KMS-11 (cell line): Measurements from ENCODE around the gene ATG13.

Source experiments
- H2AFZ ChIP-seq: fragments of 200-600 bp; sonication (generic); 2 replicates; pipeline ENCODE4 v1.6.1; 2016; ENCODE audit warnings: antibody characterized with exemption, mixed run types, low read depth
- H3K27ac ChIP-seq: fragments of 200-600 bp; sonication (generic); 2 replicates; pipeline ENCODE4 v1.6.1; 2016; ENCODE audit warnings: mild to moderate bottlenecking, mixed run types
- H3K27me3 ChIP-seq: fragments of 200-600 bp; sonication (generic); 2 replicates; pipeline ENCODE4 v1.6.1; 2017; ENCODE audit warnings: mild to moderate bottlenecking, low read depth, mixed run types, moderate library complexity; ENCODE audit not compliant: insufficient read depth
- H3K36me3 ChIP-seq: fragments of 200-600 bp; sonication (generic); 2 replicates; pipeline ENCODE4 v1.6.1; 2017; ENCODE audit warnings: mild to moderate bottlenecking, mixed run types; ENCODE audit not compliant: insufficient read depth
- H3K4me1 ChIP-seq: fragments of 200-600 bp; sonication (generic); 2 replicates; pipeline ENCODE4 v1.6.1; 2016; ENCODE audit warnings: mild to moderate bottlenecking, low read depth, mixed run types; ENCODE audit not compliant: poor library complexity, severe bottlenecking
- H3K4me2 ChIP-seq: fragments of 200-600 bp; sonication (generic); 2 replicates; pipeline ENCODE4 v1.7.0; 2016; ENCODE audit warnings: mild to moderate bottlenecking, mixed run types
- H3K4me3 ChIP-seq: fragments of 200-600 bp; sonication (generic); IDR thresholded peaks from 2 replicates; pipeline ENCODE4 v1.6.1; 2017; ENCODE audit warnings: low read depth, low read length, mixed read lengths; ENCODE audit not compliant: insufficient read depth
- H3K79me2 ChIP-seq: fragments of 200-600 bp; sonication (generic); 2 replicates; pipeline ENCODE4 v1.6.1; 2016; ENCODE audit warnings: low read depth, mixed run types; ENCODE audit not compliant: insufficient read depth
- H3K9ac ChIP-seq: fragments of 200-600 bp; sonication (generic); 2 replicates; pipeline ENCODE4 v1.6.1; 2016; ENCODE audit warnings: mild to moderate bottlenecking, mixed run types
- H4K20me1 ChIP-seq: fragments of 200-600 bp; sonication (generic); 2 replicates; pipeline ENCODE4 v1.6.1; 2016; ENCODE audit warnings: mild to moderate bottlenecking, mixed run types; ENCODE audit not compliant: insufficient read depth
- TF ChIP-seq, protein P1 (sequence below): fragments of 200-600 bp; sonication (generic); conservative IDR thresholded peaks from 2 replicates; pipeline ENCODE4 v1.6.1; 2017; ENCODE audit warnings: low read depth, mild to moderate bottlenecking, antibody characterized with exemption, low read length, moderate library complexity, mixed read lengths

The ATG13 gene

DNA sequence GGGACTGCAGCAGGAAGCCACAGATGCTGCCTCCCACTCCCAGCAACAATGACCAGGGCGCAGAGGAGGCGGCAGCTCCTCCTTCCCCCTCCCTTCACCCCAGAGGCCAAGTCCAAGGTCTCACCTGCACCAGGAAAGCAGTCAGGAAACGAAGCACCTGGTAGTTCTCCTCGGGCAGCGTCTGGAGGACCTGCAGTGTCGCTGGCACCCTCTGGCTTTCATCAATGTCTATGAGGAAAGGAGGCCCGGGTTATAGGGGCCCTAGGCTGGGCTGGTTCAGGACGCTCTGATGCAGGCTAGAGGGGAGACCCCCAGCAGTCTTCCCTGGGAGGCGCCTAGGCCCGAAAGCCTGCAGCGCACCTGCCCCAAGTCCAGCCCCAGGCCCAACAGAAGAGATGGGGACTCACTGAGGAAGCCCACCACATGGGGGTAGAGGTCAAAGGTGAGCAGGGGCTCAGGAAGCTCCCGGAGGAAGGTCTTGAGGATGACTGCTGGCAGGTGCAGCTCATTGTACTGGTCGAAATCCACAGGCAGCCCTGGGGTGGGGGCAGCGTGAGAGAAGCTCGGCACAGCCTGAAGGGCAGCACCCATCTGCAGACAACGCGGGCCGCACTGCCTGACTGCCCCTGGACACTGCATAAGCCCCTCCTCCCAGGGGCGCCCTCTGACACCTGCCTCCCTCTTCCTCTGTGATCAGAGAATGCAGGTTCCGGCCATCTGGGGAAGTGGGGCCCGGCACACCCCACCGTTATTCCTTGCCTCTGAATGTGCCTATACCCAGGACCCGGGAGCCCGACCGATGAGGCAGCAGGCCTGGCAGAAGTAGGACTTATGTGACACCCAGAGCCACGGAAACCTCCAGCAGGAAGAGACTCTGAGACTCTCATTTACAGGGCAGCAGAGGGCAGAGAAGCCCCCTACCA, 62.1 kb downstream of the ATG13 start:
- Histone ChIP-seq H3K79me2 (no peaks in the 10 kb centered on the region), H2AFZ (no peak overlapping the region), H3K9ac (no peak overlapping the region), H3K27ac (no peak overlapping the region), H3K4me1 (peaks cover 8% of the 10 kb centered on the region), H3K4me3 (no peak overlapping the region), H4K20me1 (no peaks in the 10 kb centered on the region), H3K27me3 (no peaks in the 10 kb centered on the region), H3K4me2 (no peak overlapping the region), H3K36me3 (no peaks in the 10 kb centered on the region)
- TF ChIP-seq, protein P1, sequence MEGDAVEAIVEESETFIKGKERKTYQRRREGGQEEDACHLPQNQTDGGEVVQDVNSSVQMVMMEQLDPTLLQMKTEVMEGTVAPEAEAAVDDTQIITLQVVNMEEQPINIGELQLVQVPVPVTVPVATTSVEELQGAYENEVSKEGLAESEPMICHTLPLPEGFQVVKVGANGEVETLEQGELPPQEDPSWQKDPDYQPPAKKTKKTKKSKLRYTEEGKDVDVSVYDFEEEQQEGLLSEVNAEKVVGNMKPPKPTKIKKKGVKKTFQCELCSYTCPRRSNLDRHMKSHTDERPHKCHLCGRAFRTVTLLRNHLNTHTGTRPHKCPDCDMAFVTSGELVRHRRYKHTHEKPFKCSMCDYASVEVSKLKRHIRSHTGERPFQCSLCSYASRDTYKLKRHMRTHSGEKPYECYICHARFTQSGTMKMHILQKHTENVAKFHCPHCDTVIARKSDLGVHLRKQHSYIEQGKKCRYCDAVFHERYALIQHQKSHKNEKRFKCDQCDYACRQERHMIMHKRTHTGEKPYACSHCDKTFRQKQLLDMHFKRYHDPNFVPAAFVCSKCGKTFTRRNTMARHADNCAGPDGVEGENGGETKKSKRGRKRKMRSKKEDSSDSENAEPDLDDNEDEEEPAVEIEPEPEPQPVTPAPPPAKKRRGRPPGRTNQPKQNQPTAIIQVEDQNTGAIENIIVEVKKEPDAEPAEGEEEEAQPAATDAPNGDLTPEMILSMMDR: no peak

DNA sequence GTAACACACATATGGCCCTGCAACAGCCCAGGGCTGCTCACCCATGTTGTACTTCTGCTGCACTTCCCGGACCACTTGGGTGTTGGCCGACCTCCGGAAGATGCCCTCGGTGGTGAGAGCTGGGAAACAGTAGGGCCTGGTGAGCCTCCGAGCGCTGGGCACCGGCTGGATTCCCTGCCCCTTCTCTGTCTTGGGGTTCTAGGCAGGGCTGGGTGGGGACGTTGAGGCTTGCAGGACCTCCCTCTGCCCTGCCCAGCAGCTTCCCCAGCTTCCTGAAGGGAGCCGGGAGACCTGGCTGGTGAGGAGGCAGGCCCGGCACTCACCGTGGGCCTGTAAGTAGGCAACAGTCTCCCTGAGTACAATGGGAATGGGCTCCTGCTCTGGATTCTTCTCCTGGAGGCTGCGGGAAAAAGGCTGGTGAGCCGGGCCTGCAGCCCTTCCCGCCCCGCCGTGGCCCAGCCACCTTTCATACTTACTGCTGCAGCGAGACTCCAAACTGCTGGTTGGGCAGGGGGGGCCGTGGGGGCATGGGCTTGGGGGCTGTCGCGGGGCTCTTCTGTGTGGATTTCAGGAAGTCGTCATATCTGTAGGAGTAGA, 62.9 kb downstream of the ATG13 start:
- no peaks in the 10 kb centered on the region for H4K20me1 ChIP-seq
- no peak overlapping the region for H3K9ac ChIP-seq
- H3K79me2 ChIP-seq: no peaks in the 10 kb centered on the region
- H3K36me3 ChIP-seq: no peaks in the 10 kb centered on the region
- H3K27me3 ChIP-seq: no peaks in the 10 kb centered on the region
- H3K27ac ChIP-seq: no peak overlapping the region
- no peak overlapping the region for H3K4me3 ChIP-seq
- H2AFZ ChIP-seq: no peak overlapping the region
- no peak overlapping the region for H3K4me2 ChIP-seq
- TF ChIP-seq, protein P1: no peak
- peaks cover 3% of the 10 kb centered on the region for H3K4me1 ChIP-seq

DNA sequence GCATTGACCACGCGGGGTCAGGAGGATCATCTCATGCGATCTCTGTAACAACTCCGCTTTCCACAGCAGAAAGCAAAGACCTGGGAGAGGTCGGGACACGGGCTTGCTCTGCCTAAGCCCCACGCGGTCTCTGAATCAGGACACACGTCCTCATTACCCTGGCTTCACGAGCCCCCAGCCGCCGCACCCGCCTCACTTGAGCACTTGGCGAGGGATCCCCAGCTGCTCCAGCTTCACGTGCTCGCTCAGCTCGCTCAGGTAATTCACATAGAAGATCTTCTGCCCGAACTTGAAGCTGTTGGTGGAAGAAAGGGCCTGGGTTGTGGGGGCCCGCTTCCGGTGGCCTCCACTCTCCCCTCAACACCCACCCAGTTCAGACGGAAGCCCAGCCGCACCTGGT, 63.5 kb downstream of the ATG13 start:
- no peaks in the 10 kb centered on the region for H3K36me3 ChIP-seq
- no peak overlapping the region for H3K9ac ChIP-seq

DNA sequence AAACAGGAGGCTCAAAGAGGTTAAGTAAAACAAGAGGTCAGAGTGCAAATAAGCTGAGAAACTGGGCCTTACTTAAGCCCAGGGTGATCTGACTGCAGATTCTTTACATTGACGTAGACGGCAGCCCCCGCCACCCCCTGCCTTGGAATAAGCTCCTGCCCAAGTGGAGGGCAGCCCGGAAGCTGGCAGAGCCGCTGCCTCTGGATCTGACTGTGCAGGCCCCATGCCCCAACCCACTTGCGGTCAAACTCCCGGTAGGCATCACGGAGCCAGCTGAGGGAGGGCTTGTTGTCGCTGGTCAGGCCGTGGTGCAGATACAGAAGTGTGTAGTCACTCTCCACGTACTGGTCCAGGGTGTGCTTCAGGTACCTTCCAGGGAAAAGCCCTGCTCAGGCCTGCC, 64.5 kb downstream of the ATG13 start:
- Histone ChIP-seq H3K4me3 (no peak overlapping the region), H3K36me3 (no peaks in the 10 kb centered on the region), H3K9ac (no peak overlapping the region), H3K4me1 (peaks cover 3% of the 10 kb centered on the region), H3K27ac (no peak overlapping the region), H2AFZ (no peak overlapping the region), H4K20me1 (no peaks in the 10 kb centered on the region), H3K4me2 (no peak overlapping the region), H3K79me2 (no peaks in the 10 kb centered on the region), H3K27me3 (no peaks in the 10 kb centered on the region)
- TF ChIP-seq, protein P1: no peak

More for the DNA sequence above, 63.5 kb downstream of the ATG13 start:
- Histone ChIP-seq H3K27ac (no peak overlapping the region), H3K4me3 (no peak overlapping the region), H4K20me1 (no peaks in the 10 kb centered on the region), H2AFZ (no peak overlapping the region), H3K4me2 (no peak overlapping the region), H3K4me1 (peaks cover 3% of the 10 kb centered on the region), H3K79me2 (no peaks in the 10 kb centered on the region), H3K27me3 (no peaks in the 10 kb centered on the region)
- TF ChIP-seq, protein P1: no peak
